Ishikawa (cell line): ENCODE data around the gene HMX2.

Experiments
- CEBPB ChIP-seq: IDR thresholded peaks from 2 replicates; pipeline ENCODE4 v1.6.1; 2012
- CREB1 ChIP-seq: IDR thresholded peaks from 2 replicates; pipeline ENCODE4 v1.6.1; 2012; ENCODE audit warnings: low read depth
- FOXM1 ChIP-seq: IDR thresholded peaks from 2 replicates; pipeline ENCODE4 v1.6.1; 2012; ENCODE audit warnings: low read depth, borderline replicate concordance
- MAX ChIP-seq: IDR thresholded peaks from 2 replicates; pipeline ENCODE4 v1.6.1; 2012
- RAD21 ChIP-seq: IDR thresholded peaks from 2 replicates; pipeline ENCODE4 v1.6.1; 2012; ENCODE audit warnings: low read depth
- TAF1 ChIP-seq: IDR thresholded peaks from 2 replicates; pipeline ENCODE4 v1.6.1; 2012; ENCODE audit warnings: low read depth, mild to moderate bottlenecking
- TCF12 ChIP-seq: IDR thresholded peaks from 2 replicates; pipeline ENCODE4 v1.6.1; 2012; ENCODE audit warnings: low read depth
- TEAD4 ChIP-seq: IDR thresholded peaks from 2 replicates; pipeline ENCODE4 v1.6.1; 2012
- YY1 ChIP-seq: IDR thresholded peaks from 2 replicates; pipeline ENCODE4 v1.6.1; 2012; ENCODE audit warnings: low read depth

GRCh38 chr10:123126246-123126645, 21.7 kb upstream of the HMX2 start:
- TF ChIP-seq FOXM1 (no peak), RAD21 (no peak), TEAD4 (no peak), CREB1 (no peak), TAF1 (no peak), MAX (no peak), TCF12 (no peak), YY1 (no peak), CEBPB (no peak)
